HG03108 (cell line): ENCODE data around the gene GRM4.
"Not testable (repeated sequence)": the region's sequence is repeated elsewhere in the genome, so short reads cannot be mapped to it uniquely, and the experiment has no call there.

Source experiments
- ATAC-seq: cut with Tn5 transposase; IDR thresholded peaks from one replicate; pipeline ENCODE4 v1.9.1; 2021; ENCODE audit warnings: moderate library complexity; ENCODE audit not compliant: unreplicated experiment

GRM4 gene

DNA sequence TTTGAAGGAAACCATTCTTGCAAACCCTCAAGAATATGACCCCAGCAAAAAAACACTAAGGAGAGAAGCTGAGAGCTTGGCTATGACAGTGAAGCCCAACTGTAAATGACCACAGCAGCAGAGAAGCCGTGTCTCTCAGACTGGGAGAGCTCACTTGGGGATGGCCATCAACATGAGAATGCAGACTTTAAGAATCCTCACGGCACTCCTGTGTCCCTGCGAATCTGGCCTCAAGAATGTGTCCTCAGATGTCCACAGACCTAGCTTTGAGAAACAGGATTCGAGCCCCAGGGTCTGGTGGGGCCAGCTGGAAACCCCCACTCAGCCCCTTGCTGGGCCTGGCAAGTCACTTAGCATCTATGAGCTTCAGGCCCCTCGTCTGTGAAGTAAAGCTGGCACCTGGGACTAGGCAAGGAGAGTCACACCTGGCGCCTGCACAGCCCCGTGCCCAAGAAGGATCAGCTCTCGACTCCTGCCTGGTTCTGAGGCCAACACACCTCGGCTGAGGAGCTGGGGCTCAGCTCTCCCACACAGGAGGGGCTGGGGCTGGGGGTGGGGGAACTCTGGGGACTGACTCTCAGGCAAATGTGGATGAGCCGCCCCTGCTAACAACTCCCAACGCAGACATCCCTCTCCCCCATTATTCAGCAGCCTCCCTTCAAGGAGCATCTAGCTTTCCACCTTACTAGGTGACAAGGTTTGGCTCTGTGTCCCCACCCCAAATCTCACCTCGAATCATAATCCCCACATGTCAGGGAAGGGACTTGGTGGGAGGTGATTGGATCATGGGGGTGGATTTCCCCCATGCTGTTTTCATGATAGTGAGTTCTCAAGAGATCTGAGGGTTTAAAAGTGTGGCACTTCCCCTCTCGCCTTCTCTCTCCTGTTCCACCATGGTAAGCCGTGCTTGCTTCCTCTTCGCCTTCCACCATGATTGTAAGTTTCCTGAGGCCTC is 97.7 kb downstream of the GRM4 start:
- no peak for ATAC-seq

DNA sequence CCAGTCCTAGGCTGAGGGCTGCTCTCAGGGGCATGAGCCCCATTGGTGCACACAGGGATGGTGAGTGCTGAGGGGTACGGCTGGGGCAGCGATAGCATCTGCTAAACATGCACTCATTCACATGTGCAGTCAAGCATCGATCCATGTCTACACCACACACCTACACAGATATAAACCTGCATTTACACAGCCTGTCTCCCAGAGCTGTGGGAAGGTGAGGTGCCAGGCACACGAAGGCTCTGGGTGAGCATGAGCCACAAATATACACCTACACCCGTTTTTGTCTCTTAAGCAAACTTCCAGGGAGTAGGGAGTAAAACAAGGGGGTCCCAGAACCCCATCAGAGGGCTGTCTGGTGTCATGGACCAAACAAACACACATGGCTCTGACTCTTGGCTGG is 99.3 kb downstream of the GRM4 start:
- ATAC-seq, result no peak

DNA sequence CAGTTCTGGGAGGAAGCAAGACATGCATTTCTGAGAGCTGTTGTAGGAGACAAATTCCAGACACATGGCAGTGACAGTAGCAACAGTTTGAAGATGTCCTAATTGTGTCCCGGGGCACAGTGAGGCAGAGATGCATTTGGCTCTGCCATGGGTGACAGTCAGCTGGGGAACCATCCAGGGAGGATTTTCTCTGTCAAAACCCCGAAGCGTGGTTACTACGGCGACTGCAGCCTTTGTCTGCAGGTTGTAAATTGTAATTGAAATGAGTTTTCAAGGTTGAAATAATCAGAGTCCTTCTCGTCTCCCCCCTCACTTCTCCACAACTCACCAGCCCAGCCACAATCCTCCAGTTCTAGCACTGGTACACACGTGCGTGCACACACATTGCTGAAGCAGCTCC is 100.1 kb downstream of the GRM4 start:
- ATAC-seq, result no peak

DNA sequence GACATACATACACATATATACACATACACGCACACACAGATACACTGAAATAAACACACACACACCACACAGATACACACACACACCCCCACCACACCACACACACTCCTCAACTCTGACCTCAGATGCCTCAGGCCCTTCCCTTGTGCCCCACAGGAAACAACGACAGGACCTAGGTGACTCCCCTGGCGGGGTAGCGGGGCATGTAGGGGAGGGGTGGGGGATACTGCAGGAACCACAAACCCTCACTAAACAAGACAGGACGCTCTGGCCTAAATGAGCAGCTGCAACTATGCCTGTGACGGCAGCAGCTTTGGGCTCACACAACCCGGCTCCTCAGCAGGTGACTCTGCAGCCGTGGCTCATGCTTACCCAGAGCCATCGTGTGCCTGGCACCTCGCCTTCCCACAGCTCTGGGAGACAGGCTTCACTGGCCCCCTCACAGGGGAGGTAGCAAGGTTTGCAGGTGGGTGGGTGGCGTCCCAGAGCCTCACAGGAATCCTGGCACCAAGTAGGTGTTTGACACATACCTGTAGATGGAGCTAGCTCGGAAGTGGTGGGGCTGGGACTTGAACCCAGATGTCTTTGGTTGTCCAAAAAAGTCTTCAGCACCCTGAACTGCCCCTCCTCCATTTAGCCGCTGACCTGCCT is 100.8 kb downstream of the GRM4 start:
- ATAC-seq, result no peak

DNA sequence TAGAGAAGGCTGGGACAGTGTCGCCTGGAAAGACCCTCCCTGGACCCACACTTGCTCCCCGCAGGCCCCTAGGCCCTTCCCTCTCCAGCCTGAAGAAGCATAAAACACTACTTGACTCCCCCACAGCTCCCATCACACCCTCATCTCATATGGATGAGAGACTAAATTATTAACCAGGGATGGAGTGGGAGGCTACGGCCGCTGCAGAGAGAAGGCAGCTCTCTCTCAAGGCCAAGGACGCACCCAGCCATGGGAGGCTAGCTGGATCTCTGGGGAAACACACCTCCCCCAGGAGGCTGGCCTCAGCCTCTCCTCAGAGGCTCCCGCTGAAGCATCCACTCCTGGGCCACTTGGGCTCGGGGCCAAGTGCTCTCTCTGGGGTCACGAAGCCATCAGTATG is 102.5 kb downstream of the GRM4 start:
- ATAC-seq, result no peak

DNA sequence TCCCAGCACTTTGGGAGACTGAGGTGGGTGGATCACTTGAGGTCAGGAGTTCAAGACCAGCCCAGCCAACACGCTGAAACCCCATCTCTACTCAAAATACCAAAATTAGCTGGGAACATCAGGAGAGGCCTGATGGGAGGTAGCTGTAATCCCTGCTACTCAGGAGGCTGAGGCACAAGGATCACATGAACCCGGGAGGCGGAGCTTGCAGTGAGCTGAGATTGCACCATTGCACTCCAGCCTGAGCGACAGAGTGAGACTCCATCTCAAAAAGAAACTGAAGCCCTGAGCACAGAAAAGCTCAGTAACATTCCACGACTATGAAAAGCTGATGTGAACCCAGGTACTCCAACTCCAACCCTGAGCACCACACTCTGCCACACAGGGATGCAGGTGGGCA is 103.9 kb downstream of the GRM4 start:
- ATAC-seq, result not testable (repeated sequence)

DNA sequence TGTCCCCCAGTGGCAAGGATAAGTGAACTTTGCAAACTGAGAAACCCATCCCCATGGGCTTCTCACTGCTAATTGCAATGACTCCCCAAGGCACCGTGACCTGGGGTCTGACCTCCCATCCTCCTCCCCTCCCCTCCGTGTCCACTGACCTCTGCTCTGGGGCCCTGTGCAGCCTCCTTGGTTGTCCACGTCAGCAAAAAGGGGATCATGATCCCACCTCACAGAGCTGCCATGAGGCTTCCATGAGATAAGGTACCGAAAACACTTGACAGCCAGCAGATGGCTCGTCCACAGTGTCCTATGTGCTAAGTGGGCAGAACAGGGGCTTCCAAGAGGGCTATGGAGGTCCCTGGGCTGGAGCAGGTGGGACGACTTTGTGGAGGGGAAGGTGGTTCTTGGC is 104.5 kb downstream of the GRM4 start:
- no peak for ATAC-seq

DNA sequence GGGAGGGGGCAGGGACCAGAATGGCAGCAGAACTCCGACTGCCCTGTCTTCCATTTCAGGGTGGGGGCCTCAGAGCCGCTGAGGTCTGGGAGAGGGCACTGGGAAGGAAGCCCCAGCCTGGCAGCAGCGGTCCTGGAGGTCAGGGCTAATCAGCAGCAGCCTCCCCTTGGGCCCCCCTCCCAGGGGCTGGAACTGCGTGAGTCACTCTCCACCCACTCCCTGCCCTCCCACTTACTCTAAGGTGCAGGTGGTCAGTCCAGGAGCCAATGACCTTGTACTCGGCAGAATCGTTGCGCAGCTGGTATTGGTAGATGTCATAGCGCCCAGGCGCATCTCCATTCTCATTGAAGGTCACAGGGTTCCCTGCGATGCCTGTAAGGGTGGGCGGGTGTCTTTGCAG is 105.9 kb downstream of the GRM4 start:
- no peak for ATAC-seq

DNA sequence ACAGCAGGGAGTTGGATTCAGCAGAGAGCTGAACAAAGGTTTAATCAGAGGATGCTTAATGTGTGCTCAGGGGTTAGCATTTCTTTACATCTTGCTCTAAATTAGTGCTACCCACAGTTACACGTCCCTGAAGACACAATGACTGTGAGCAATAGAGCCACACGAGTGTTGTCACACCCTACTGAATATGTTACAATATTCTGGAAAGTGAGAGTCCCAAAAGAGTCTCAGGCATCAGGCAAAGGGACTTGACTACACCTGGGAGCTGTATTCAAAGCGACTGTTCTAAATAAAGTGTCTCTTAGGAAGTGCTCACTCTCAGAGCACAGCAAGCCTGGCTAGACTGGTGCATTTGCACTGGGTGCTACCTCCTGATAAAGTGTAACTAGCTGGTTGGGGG is 108.7 kb downstream of the GRM4 start:
- no peak for ATAC-seq

DNA sequence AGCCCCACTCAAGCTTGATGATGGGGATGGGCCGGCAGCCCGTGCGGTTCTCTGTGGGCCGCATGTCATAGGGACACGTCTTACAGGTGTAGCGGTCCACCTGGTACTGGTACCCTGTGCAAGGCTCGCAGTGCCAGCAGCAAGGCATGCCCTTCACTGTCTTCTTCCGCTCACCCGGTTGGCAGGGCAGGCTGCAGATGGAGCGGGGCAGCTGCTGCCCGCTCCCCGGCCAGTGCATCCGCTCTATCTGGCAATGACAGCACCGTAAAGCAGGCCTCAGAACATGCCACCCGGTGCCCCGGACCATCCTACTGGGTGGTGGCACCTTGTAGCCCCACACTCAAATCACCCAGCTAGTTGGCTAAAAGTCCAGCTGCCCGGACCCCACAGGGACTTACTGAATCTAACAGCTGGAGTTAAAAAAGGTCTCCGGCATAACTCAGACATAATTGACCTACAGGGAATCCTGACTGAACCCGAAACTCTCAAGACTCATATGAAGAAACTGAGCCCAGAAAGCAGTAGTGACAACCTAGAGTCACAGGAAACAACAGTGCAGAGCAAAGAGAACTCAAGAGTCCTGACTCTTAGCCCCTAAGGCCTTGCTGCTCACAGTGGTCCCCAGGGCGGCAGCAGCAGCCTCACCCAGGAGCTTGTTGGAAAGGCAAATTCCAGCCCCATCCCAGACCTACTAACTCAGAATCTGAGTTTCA is 109.4 kb downstream of the GRM4 start:
- no peak for ATAC-seq

DNA sequence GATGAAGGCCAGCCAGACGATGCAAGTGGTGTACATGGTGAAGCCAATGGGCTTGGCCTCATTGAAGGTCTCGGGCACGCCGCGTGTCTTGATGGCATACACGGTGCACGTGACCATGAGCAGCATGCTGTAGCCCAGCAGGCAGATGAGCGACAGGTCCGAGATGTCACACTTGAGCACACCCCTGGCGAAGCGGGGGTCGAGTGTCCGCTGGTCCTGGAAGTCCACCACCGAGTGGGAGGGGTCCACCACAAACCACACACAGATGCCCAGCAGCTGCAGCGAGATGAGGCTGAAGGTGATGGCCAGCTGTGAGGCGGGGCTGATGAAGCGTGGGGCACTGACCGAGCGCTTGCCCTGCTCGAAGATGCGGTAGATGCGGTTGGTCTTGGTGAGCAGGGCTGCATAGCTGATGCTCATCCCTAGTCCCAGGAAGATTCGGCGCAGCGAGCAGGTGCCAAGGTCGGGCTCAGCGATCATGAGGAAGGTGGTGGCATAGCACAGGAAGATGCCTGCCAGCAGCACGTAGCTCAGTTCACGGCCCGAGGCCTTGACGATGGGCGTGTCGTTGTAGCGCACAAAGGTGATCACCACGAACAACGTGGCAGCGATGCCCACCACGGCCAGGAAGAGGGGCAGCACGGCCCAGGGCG is 110.1 kb downstream of the GRM4 start:
- no peak for ATAC-seq

DNA sequence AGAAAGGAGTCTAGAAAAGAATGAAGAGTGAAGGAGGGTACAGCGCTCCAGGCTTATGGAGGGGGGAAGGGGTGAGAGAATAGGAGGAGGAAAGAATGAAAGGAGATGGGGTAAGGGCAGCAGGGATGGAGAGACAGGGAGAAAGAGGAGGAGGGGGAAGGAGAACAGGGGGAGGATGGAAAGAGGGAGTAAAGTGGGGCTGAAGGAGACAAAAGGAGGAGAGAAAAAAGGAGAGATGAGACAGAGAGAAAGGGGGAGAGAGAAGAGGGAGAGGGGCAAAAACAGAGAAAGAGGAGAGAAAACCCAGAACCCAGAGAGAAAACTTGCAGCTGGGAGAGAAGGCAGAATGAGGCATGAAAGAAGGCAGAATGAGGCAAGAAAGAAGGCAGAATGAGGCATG is 110.7 kb downstream of the GRM4 start:
- ATAC-seq, result no peak

DNA sequence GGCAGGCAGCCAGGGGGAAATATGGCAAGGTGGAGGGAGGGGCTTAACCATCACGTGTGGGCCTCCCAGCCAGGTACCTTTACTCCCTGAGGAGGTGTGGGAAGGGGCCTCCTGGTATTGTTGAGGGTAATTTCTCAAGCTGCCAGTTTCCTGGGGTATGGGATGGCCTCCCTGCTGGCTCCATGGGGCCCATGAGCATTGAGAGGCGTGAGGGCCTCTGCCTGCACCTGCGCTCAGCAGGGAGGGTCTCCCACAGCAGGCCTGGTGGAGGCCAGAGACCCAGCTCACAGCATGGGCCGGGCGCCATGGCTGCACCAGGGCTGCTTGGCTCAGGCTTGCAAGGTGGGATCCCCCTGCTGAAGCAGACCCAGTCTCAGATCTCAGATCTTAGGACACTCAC is 113.0 kb downstream of the GRM4 start:
- ATAC-seq, result no peak

DNA sequence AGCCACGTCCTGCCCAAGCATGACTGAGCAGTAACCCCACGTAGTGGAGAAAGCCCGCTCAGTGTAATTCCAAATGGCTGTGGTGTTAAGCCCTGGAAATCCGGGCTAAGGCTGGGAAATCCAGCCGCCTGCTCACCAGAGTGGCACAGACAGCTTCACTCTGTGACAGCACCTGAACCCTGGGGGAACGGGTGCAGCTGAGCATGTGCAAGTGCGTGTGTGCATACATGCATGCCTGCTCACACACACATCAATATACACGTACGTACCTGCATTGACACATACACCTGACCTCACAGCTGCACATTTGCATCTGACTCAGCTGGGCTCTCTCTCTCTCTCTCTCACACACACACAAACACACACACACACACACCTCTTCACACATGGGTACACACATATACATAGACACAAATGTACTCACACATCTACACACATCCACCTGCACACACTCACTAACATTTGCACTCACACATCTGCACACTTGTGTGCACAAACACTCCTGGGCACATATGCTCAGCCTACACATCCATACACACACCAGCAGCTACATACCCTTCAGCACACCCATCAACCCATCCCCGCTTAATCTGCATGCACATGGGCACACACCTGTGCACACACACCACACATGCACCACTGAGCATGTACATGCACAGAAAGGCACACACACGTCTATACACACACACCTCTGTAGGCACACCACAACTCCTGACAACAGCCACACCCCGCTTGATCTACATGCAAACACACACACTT is 114.1 kb downstream of the GRM4 start:
- ATAC-seq, result no peak

DNA sequence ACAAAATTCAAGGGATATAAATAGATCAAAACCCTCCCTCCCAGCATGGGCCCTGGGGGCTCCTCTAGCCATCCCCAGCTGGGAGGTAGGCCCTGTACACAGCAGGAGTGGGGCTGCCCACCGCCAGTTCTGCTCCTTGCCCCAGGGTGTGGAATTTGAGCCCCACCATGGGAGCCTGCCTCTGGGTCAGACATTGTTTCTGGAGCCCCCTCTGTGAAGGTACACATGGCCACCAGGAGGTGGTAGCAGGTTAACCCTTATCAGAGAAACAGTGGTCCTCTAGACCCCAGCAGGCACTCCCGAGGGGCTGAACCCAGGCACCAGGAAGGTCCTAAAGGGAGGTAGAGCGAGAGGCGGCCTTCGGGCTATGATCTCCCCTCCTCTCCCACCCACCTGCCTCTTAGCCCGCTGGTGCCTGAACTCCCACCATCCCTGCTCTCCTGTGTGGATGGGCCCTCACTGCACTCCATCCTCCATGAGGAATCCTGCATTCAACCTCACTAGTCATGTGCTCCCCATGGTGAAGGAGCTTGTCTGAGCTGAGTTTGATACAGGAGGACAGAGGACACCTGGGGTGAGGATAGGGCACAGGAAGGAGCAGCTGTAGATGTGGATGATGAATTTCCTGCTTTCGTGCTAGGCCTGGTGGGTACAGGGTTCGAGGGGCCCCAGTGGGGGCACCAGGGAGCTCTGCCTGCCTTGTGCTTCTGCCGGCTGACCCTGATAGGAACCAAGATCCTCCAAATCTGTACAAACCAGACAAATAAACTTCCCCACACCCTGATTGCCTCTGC is 114.9 kb downstream of the GRM4 start:
- no peak for ATAC-seq

DNA sequence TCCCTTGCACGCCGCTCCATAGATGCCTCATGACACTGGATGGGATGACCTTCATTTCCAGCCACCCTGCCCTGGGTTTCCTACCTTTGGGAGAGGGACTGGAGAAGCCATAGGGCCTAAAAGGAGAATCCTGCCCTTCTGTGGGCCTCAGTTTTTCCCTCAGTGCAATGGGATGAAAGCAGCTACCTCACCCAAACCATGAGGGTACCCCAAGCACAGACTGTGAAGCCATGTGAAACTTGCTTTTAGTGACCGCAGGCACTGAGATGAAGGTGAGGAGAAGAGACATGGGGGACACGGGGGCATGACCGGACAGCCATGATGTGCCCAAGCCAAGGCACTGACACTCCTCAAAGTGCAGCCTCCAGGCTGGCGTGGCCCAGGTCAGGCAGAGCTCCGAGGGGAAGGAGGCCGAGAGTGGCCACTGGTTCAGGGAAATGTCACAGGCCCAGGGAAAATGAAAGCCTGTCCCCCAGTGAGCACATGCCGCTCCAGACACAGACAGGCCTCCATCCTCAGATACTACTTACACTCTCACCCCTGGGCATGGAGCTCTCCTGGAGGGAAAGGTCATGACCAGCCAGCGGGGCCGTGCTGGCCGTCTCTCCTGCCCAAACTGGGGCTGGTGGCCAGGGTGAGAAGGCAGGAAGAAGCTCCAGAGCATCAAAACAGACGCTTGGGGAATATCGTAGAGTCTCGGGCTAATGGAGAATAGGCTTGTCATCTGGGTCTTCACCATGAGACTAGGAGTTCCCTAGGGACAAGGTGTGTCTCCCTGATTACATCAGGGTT is 116.2 kb downstream of the GRM4 start:
- ATAC-seq, result no peak

DNA sequence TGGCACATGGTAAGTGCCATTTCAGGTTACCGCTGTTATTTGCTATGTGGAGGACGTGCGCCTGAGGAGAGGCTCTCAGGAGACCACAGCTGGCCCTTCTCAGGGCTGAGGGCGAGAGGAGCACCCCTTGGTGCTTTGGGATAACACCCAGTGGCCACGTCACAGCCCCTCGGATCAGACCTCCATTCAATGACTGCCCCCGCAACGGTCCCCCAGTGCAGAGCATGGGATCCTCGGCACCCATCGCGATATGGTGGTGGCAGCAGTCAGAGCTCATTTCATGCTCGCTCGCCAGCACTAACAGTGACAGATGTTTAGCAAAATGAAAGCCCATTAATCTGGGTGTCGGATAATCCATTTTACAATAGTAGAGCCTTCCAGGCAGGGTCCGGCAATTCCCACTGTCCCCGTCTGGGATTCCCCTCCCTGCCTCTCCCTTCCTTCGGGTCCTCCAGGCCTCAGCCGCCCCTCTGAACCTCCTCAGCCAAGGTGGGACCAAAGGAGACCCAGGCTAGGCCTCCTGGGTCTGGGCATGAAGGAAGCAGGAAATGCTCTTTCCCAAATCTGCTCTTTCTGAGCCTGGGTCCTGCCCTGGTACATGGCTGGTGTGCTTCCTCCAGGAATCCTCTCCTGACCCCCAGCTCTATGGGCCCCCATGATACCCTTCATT is 117.1 kb downstream of the GRM4 start:
- no peak for ATAC-seq

DNA sequence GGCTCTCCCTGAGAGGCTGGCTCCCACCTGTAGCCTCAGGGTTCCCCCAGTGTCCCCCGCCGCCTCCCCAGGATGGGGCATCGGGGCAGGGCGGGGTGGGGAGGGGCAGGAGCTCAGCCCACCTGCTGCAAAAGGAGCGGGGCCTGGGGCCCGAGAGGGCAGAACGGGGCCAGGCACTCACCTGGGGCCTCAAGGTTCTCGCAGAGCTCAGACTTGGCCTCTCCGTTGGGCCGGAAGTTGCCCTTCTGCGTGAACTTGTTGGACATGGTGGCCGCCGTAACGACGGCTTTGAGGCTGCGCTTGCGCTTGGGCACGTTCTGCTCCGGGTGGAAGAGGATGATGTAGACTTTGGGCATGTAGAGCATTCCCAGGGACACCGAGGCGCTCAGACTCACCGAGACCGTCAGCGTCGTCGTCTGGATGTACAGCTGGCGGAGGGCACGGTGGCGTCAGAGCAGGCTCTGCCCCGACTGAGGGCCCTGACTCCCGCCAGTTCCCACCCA is 117.9 kb downstream of the GRM4 start:
- ATAC-seq, result no peak
